GM21390 (cell line): ENCODE measurements around the gene SLC13A3.

Experiments
- ATAC-seq: cut with Tn5 transposase; IDR thresholded peaks from one replicate; pipeline ENCODE4 v1.9.1; 2021; ENCODE audit not compliant: unreplicated experiment

Gene SLC13A3

DNA sequence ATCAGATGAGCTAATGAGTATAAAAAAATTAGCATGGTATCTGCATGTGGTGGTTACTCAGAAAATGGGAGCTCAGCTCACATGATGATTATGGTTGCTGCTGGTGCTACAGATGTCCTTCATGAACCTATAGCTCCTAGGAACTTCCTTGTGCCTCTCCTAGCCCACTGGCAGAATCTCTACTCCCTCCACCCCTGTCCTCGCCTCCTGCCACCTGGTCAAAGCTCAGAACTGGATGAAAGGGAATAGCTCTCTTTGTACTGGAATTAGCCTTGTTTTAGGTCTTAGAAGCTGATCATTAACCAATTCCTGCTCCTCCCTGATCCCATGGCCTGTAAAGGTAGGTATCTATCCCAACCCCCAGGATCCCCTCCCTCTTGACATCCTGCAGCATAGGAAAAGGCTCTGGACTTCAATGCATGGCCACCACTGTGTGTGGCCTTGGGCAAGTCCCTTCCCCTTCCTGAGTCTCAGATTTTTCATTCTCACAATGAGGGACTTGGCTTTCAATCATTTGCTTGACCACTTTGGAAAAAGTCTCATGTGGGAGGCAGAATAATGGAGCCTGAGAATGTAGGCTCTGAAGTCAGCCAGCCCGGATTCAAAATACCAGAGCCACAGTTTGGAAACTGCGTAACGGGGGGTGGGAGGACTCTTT is 43.9 kb downstream of the SLC13A3 start:
- no peak for ATAC-seq

DNA sequence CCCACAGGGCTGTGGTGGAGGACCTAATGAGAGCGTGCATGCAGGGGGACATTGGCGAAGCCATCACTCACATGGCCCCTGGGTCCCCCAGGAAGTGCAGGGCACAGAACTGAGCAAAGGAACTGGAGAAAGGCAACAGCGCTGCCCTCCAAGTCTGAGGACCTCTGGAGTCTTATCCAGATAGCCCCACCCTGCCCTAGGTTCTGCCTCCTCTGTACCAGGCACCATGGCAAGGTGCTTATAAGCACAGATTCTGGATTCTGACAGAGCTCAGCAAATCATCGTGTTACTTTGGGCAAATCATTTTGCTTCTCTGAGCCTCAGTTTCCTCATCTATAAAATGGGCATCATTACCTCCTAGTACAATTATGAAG is 44.5 kb downstream of the SLC13A3 start:
- ATAC-seq: no peak

DNA sequence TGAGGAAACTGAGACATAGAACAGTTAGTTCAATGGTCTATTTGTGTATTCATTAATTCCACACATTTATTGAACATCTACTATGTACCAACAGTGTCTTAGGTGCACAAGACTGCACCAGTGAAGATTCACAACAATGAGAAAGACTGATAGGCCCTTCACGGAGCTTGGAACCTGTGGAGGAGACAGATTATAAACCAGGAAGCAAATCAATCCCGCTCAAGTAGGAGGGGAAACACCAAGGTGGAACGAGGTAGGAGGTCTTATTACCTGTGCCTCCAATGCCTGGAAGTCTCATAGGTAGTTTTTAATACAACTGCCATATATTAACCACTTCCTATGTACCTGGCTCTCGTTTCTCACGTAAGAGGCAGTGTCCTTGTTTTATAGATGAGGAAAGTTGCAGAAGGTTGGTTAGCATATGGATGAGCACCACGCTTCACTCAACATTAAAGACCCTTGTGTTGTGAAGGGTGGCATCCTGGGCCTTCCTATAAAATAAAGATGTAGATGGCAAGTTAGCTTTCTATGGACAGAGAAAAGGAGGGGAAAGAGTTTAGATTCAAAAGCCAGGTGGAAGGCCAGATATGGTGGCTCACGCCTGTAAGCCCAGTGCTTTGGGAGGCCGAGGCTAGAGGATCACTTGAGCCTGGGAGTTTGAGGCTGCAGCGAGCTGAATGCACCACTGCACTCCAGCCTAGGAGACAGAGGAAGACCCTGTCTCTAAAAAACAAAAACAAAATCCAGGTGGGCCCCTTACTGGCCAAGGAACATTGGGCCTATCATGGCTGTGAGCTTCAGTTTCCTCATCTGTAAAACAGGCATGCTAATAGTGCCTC is 45.1 kb downstream of the SLC13A3 start:
- ATAC-seq: no peak

DNA sequence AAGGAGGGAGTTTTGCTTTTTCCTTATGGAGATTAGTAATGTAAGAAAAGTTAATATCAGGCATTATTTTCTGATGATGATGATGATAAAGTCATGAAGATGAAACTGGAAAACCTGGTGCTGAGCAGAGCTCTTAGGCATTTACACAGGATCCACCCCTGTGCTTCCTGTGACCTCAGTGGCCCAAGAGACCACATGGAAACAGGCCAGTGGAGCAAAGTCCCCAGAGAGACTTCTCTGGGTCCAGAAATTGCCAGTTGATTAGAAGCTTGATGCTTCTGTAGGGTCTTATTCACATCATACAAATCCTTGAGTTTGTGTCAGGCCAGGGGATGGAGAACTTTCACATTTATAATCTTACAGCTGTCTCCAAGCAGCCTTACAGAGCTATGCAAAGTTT is 46.1 kb downstream of the SLC13A3 start:
- no peak for ATAC-seq

DNA sequence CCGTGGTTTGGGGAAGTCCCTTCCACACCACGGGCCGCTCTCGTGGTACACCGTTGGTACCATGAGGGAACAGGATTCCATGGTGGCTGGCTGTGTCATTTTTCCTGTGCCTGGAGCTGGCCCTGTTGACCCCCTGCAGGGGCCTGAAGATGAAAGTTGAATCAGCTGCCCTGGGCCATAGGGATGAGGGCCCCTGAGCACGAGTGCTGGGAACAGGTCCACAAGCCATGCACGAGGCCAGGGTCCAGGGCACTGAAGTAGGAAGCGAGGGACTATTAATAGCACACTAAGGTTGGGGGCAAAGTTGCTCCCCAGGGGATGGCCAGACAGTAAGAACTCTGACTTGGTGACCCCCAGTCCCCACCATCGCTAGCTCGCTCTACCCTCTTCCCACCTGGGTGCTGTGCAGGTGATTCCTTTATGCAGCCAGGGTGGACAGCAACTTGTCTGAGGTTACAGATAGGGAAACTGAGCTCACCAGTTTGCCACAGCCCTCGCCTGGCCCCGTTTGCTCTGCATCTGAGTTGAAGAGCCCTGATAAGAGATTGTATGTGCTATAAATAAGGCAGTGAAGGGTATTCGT is 46.6 kb downstream of the SLC13A3 start:
- ATAC-seq: no peak

DNA sequence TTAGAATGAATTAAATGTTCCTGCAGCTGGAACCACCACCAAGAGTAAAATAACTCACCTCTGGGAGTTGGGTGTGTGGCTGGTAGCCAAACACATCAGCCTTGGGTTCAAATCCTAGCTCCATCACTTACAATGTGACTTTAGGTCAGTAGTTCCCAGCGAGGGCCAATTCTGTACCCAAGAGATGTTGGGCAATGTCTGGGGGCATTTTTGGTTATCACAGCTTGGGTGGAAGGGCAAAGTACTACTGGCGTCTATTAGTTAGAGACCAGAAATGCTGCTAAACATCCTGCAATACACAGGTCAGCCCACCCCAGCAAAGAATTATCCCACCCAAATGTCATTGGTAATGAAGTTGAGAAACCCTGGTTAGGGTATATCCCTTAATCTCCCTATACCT is 48.8 kb downstream of the SLC13A3 start:
- ATAC-seq: no peak

DNA sequence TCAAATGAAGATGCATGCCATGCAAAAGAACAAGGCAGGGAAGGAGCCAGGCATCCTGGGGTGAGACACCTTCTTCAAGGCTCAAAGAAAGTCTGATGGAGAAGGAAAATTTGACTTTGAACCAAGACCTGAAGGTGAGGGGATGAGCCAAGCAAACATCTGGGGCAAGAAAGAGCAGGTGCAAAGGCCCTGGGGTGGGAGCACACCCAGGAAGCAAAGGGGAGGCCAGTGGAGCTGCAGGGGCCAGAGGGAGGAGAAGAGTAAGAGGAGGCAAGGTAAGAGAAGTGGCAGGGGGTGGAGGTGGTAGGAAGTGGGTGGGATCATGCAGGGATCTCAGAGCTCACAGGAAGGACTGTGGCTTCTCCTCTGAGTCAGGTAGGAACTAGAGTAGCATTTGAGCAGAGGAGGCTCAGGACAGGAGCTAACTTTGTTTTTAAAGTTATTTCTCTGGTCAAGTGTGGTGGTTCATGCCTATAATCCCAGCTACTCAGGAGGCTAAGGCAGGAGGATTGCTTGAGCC is 49.6 kb downstream of the SLC13A3 start:
- no peak for ATAC-seq

DNA sequence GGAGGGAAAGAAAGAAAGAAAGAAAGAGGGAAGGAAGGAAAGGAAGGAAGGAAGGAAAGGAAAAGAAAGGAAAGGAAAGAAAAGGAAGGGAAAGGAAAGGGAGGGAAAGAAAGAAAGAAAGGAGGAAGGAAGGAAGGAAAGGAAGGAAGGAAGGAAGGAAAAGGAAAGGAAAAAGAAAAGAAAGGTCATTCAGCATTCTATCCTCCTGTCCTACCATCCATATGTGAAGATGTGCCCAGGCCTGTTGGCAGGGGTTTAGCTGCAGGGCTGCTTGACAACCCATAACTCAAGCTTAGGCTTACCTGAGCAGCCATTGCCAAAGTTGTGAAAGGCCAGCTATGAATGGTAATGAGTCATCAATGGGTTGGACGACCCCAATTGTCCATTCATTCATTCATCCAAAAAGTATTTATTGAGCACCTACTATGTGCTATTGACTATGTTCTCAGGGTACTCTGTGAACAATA is 50.9 kb downstream of the SLC13A3 start:
- no peak for ATAC-seq

DNA sequence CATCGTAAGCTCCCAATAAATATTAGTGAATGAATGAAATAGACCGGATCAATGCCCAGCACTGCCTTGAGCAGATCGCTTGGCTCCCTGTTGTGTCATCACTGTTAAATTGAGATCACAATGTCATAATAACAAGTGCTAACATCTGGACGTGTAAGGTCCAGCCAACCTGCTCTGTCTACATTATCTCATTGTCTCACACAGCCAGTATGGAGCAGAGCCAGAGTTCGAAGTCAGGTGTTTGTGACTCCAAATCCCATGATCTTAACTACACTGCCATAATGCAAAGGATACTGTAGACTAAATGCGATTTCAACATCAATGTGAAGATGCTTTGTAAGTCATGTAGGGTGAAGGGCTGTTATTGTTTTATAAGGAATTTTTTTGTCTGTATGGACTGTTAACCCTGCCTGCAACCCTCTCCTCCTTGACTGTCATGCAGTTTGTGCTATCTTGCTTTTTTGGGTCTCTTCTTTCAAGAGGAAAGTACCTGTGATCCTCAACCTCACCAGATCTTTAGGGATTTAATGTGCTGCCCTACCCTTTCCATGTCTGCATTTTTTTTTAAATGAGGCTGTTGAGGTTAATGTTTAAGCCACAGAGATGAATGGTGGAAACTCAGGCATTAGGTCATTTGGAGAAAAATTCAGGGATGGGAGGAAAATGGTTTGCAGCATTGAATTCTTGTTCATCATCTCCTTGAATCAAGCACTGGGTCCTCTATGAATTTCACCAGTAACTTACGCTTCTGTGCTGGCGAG is 51.9 kb downstream of the SLC13A3 start:
- ATAC-seq: no peak

DNA sequence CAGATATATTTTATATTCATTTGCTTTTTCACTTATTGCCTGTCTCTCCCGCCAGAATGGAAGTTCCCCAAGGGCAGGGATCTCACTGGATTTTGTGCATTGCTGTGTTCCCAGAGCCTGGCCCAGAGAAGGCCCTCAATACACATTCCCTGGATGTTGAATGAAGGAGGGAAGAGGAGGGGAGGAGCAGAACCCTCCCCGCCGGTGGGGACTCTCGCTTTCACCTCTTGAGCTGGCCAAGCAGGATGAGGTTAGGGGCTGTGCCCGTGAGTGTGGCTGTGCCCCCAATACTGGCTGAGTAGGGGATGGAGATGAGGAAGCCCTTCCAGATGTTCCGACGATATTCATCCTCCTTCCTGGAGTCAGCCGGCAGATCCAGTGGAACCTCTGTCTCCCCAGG is 55.3 kb downstream of the SLC13A3 start:
- no peak for ATAC-seq

DNA sequence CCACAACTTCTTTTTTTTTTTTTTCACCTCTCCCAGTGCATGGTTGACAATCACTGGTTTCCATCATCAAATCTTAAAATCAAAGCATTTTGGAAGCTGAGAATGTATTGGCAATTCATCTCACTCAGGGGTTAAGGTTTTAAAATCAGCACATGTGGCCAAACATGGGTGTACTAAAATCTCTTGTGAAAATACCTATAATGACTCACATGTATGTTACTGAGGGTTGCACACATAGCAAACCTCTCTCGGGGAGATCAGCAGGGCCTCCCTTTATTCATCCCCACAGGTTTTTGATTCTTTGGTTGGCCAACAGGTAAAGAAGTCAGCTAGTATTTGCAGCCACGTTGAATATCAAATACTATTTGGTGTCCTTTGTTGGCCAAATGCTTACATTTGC is 56.5 kb downstream of the SLC13A3 start:
- ATAC-seq: no peak

DNA sequence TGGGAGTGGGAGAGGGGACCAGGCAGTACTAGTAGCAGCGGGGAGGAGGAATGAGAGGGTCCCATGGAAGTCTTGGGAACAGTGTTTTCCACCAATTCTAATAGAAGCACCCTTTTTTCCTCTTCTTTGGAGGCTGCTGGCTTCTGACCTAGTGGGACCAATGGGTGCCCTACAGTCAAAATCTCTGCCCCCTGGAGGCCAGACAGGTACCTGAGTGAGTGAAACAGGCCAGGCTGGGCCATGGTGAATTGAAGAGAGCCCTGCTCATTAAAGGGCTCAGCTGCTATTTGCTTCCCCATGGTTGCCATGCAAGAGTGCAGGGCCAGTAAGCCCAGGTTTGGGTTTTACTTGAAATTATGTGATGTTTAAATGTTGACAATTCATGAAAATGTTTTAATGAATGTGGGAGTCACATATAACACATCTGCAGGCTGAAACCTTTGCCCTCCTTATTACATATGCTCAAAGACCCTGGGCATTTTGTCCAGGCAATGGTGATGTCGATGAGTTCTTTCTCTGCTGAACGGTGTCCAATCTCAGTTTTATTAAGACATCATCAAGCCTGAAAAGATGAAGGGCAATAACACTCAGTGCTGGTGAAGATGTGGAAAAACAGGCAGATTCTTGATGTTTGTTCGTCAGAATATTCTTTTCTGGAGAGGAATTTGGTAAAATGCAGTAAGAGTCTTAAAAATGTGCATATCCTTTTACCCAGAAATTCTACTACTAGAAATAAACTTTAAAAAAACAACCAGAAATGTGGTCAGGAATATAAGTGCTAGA is 58.5 kb downstream of the SLC13A3 start:
- no peak for ATAC-seq

DNA sequence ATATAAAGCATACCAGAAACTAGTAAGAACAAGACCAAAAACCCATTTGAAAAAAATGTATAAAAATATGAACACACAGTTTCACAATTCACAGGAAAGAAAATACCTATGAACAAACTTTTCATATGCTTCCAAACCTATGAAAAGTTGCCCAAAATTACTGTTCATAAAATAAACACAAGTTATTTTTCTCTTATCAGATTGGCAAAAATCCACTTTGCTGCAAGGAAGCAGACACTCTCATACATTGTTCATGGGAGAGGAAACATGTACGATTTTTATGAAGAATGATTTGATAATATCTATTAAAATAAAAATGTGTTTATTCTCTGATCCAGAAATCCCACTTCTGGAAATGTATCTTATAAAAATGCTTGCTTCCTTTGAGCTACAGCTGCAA is 60.8 kb downstream of the SLC13A3 start:
- ATAC-seq: no peak

DNA sequence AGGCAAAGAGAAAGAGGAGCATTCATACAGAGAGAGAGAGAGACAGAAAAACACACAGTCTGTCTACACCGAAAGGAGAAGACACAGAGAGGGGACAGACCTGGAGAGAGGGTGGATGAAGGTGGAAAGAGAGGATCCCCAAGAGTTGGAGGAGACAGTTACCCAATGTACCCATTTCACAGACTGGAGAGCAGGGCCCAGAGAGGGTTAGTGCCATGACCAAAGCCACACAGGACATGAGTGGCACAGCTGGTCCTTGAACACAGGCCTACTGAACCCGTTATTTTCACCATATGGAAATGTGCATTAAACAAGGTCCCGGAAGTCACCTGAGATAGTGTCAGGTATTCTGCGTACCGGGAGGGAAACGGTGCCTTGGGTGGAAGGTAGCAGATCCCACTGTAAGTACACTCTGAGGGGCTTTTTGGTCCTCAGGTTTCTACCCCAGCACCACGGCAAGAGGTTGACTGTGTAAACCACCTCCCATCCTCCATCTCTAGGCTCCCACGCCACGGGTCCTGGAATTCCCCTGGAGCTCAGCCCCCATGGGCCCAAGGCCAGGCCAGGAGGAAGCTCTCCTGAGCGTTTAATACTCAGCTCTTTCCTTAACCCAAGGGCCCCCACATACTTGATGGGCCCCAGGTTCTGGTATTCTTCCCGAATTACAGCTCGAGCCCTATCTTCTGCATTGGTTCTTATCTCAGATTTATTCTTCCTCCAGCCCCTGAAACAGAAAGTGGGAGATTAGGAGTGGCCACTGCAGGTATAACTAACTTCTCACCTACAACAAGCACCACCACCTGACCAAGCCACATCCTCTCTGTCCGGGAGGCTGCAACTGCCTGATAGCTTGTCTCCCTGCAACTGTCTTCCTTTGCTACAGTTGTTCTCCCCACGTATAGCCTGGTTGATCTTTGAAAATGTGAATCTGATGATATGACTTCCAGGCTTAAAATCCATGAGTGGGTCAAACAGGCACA is 62.4 kb downstream of the SLC13A3 start:
- no peak for ATAC-seq

DNA sequence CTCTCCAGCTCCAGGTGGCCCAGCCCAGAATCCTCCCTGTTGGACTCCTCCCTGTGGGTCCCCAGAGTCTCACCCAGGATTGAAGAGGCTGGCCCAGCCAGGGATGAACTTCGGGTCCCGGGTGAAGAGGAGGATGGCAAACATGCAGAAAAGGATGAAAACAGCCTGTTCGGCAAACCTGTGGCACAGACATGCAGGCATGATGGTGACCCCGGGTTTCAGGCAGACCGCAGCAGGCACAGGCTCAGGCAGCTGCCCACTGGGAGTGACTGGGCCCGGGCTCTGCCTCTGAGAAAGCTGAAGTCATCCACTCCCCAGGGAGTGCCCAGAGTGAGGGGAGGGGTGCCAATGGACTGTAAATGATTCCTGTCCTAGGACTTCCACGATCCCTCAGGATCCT is 63.3 kb downstream of the SLC13A3 start:
- no peak for ATAC-seq

DNA sequence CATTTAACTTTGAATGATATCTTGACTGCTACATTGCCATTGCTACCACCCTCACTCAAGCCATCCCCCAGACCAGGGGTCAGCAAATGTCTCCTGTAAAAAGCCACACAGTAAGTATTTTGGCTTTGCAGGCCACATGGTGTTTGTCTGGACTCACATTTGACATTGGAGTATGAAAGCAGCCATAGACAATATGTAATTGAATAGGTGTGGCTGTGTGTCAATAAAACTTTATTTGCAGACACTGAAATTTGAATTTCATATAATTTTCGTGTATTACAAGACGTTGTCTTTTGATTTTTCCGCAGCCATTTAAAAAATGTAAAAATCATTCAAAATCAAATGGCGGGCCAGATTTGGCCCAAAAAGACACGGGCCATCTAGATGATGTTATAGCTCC is 64.5 kb downstream of the SLC13A3 start:
- no peak for ATAC-seq

DNA sequence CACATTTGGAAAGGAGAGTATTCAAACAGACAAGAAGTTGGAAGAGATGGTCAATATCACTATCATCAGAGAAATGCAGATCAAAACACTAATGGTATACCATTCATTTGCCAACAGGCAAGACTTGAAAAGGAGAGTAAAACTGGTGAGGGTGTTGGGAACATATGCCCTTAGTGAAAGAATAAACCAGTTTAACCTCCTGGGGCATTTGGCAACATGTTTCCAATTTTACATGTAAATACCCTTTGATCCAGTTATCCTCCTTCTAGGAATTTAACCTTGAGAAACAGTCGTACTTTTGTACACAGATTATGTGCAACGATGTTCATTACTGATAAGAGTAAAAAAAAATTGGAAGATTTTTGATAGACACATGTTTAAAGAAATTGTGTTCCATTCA is 66.8 kb downstream of the SLC13A3 start:
- no peak for ATAC-seq

DNA sequence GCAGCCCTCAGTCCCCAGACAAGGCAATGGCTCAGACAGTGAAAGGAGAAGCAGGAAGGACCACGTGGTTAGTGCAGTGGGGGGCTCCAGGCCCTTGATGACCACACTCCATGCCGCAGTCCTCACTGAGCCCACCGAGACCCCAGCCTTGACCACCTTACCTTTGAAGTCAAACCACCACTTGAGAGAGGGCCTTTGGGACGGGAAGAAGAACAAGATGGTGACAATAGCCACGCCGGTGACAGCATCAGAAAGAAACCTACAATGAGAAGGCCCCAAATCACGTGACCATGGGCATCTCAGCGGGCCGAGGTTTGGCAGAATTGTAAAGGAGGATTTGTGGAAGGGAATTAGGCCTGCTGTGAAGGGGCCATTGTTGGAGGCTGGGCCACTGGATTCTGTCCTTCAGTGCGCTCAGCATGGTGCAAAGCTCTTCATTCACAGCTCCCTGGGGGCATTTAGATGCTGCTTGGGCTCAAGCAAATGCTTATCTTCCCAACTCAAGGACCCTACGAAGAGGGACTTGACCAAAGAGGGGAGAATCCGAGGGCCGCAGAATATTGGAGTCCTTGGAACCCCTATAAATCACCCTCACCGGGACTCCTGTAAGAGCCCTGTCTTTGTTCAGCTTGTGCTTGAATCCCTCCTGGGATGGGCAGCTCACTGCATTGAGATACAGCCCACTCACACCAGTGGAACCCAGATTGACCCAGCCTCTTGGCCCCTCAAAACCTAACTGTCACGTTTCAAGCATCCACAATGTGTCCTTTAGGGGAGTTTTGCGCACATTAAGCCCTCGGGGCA is 67.6 kb downstream of the SLC13A3 start:
- ATAC-seq: no peak

DNA sequence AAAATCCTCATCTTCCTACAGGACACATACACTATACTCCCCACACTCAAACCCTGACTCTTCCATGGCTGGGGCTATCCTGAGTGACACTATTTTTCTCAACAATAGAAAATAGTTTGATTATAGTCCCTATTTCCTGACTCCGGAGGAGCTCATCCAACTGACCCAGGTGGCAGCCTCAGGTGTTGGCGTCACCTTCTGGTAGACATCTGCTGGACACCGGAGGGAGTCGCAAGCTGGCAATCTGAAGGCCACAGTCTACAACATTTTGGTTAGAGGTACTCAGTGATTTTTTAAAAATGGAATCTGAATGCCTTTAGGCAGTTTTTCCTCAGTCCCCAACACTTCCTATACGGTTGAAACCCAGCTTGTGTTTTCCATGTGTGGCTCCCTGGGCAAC is 68.6 kb downstream of the SLC13A3 start:
- no peak for ATAC-seq
